A673 (cell line): ENCODE results near the gene OR2A1.
"Not testable (repeated sequence)": the region's sequence is repeated elsewhere in the genome, so short reads cannot be mapped to it uniquely, and the experiment has no call there.

ENCODE experiments used
- CTCF ChIP-seq: fragments of 300-800, 200-600 bp; sonication (generic); conservative IDR thresholded peaks from 2 replicates; pipeline ENCODE4 v1.5.1; 2017; ENCODE audit warnings: low read depth, mild to moderate bottlenecking, antibody characterized with exemption, low read length, moderate library complexity, mixed read lengths
- EZH2 ChIP-seq: fragments of 200-600 bp; sonication (generic); IDR thresholded peaks from 2 replicates; pipeline ENCODE4 v1.6.1; 2017; ENCODE audit warnings: borderline replicate concordance, low read depth, mild to moderate bottlenecking, mixed read lengths, antibody characterized with exemption, low read length; ENCODE audit not compliant: poor library complexity, severe bottlenecking

GRCh38 chr7:144280010-144280409 is 32.2 kb upstream of the OR2A1 start:
- not testable (repeated sequence) for TF ChIP-seq CTCF, EZH2
